ENCODE results near the gene CCNI2.

DNA sequence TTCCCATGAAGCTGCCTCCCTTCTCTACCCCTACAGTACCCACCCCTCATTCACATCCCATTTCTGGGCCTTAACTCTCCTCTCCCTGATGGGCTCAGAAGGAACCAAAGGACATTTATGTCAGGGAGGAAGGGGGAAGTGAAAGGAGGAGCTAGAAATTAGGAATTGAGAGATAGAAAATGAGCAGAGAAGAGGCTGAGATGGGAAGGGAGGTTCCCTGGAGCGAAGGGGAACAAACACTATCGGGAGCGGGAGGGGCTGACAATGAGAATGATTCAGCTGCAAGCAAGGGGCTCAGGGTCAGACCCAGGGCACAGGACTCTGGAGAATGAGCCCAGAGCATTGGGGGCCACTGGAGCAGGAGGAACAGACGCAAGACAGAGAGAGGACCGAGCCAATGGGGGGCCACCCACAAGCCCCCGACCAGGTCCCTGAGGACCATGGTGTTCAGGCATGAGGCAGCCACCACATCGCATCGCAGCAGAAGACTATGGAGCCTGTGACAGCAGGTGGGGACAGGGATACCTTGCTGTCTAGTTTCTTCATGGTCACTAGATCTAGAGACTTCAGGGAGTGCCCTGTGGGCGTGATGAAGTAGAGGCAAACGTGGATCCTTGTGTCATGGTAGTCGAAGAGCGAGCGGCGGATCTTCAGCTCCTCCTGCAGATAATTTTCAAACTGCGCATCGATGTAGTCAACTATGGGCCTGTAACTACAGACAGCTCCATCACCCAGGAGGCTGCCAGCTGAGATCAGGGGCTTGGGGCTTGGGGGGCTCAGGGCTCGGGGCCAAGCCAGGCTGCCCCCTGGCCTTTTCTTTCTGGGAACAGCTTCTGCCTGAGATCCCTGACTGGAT is 16.2 kb downstream of the CCNI2 start:
- no peak for TF ChIP-seq YY1 (IDR thresholded peaks at IDR 0.05; ENCODE audit: insufficient read depth, insufficient read length)
- TF ChIP-seq SUZ12 (IDR thresholded peaks at IDR 0.05; ENCODE audit: extremely low read depth, insufficient read depth, insufficient read length), result no peak
